Fibroblast of skin of scalp (primary cell): ENCODE data around the gene CXCL3.

ENCODE experiments used
- DNase-seq: peaks from one replicate; pipeline ENCODE4 v3.0.0-alpha.2; 2013

Gene CXCL3

GRCh38 chr4:74012130-74012529, 26.4 kb downstream of the CXCL3 start:
- no peak for DNase-seq

GRCh38 chr4:74009307-74009706, 29.2 kb downstream of the CXCL3 start:
- DNase-seq: no peak

GRCh38 chr4:74006009-74006476, 32.4 kb downstream of the CXCL3 start:
- peak; percentile 58 for DNase-seq

GRCh38 chr4:74005528-74005927, 33.0 kb downstream of the CXCL3 start:
- no peak for DNase-seq

- DNase-seq: no peak
These were observed 33.8 kb downstream of the CXCL3 start for GRCh38 chr4:74004668-74005067.

- DNase-seq: no peak
These were observed 38.2 kb downstream of the CXCL3 start for GRCh38 chr4:74000301-74000700.

GRCh38 chr4:73998040-73999011, 40.2 kb downstream of the CXCL3 start, which contains the start of gene CXCL5:
TSS of gene CXCL5 (minus strand) at chr4:73998677. CDS start at chr4:73998581, 96 bp downstream.
- DNase-seq: peak; percentile 49

- no peak for DNase-seq
These were observed 46.4 kb downstream of the CXCL3 start for GRCh38 chr4:73992050-73992449.

GRCh38 chr4:73991742-73992000, 46.8 kb downstream of the CXCL3 start:
- no peak for DNase-seq

- no peak for DNase-seq
These were observed 47.3 kb downstream of the CXCL3 start for GRCh38 chr4:73990988-73991741.

- no peak for DNase-seq
These were observed 48.6 kb downstream of the CXCL3 start for GRCh38 chr4:73989928-73990327.

- DNase-seq: no peak
These were observed 49.5 kb downstream of the CXCL3 start for GRCh38 chr4:73989031-73989430.

GRCh38 chr4:73988061-73988460, 50.4 kb downstream of the CXCL3 start, which contains the start of gene PPBP:
TSS of gene PPBP (minus strand) at chr4:73988190. CDS start at chr4:73988103, 87 bp downstream.
- no peak for DNase-seq
